GM10248 (cell line): ENCODE measurements around the gene GFOD1.

ENCODE experiments used
- CTCF ChIA-PET: fragments of 300-600 bp; sonication (Branson Sonifier 250); formaldehyde crosslinking; extraction: SDS; loops from one replicate; lab custom pipeline; 2021; ENCODE audit warnings: antibody characterized with exemption; lab: Yijun Ruan, JAX
- POLR2A ChIA-PET: fragments of 350-650 bp; sonication (Branson Sonifier 250); formaldehyde crosslinking; extraction: SDS; loops from one replicate; lab custom pipeline; 2020; ENCODE audit warnings: antibody characterized with exemption; lab: Yijun Ruan, JAX
- DNase-seq: peaks from one replicate; pipeline ENCODE4 v3.0.0; 2012; ENCODE audit errors: extremely low spot score
- CTCF ChIP-seq: IDR thresholded peaks from 2 replicates; pipeline ENCODE4 v1.5.1; 2012; ENCODE audit warnings: mild to moderate bottlenecking, low read depth; ENCODE audit errors: extremely low read depth, missing control alignments, control extremely low read depth

The GFOD1 gene

GRCh38 chr6:13402711-13403110 lies 84.7 kb downstream of the GFOD1 start:
- no peak for TF ChIP-seq CTCF
- POLR2A ChIA-PET, result no interaction called here
- DNase-seq, result no peak
- CTCF ChIA-PET, result no interaction called here

GRCh38 chr6:13400772-13401171 lies 86.6 kb downstream of the GFOD1 start:
- CTCF ChIA-PET, result interaction anchor here (6.0 to 11.1 kb wide), 2 partner anchors 10 to 29 kb away, joined by 25 to 90 read pairs; no protein-coding TSS in a partner anchor

GRCh38 chr6:13398421-13398994 lies 88.9 kb downstream of the GFOD1 start:
- ChIA-PET CTCF (interaction anchor here (0.9 to 11.1 kb wide), 7 partner anchors 8 to 176 kb away, joined by 3 to 90 read pairs (median 3); partner anchors contain the start of gene SIRT5), POLR2A (no interaction called here)
- DNase-seq, result no peak
- no peak for TF ChIP-seq CTCF

More at GRCh38 chr6:13400772-13401171, 86.6 kb downstream of the GFOD1 start:
- no peak for TF ChIP-seq CTCF
- DNase-seq, result peak; percentile 40
- POLR2A ChIA-PET, result no interaction called here

- DNase-seq, result no peak
- ChIA-PET POLR2A (no interaction called here), CTCF (interaction anchor here (0.9 to 11.1 kb wide), 6 partner anchors 9 to 177 kb away, joined by 3 to 90 read pairs (median 4); partner anchors contain the start of gene SIRT5)
- TF ChIP-seq CTCF, result no peak
Observed at GRCh38 chr6:13398069-13398381, 89.4 kb downstream of the GFOD1 start.

- POLR2A ChIA-PET, result no interaction called here
Observed at GRCh38 chr6:13397359-13398068, 89.9 kb downstream of the GFOD1 start.

More at GRCh38 chr6:13397359-13398068, 89.9 kb downstream of the GFOD1 start:
- CTCF ChIA-PET, result interaction anchor here (0.9 to 11.1 kb wide), 11 partner anchors 9 to 177 kb away, joined by 3 to 90 read pairs (median 4); partner anchors contain the start of gene SIRT5
- TF ChIP-seq CTCF, result no peak
- DNase-seq, result peak; percentile 81
